ENCODE results near the gene SYNM.

Gene SYNM

GRCh38 chr15:99087405-99087943, 17.4 kb upstream of the SYNM start:
- no peak for DNase-seq (ENCODE audit: low read depth)
- H3K4me3 ChIP-seq (ENCODE audit: control insufficient read depth, low read depth, low read length) = no peak overlapping the region
- TF ChIP-seq CTCF (IDR thresholded peaks at IDR 0.05; ENCODE audit: control insufficient read depth, insufficient read depth, low read depth, low read length, missing control alignments) = no peak

GRCh38 chr15:99090011-99090699, 14.7 kb upstream of the SYNM start:
- no peak overlapping the region for H3K4me3 ChIP-seq (ENCODE audit: control insufficient read depth, low read depth, low read length)
- DNase-seq (ENCODE audit: low read depth) = no peak
- TF ChIP-seq CTCF (IDR thresholded peaks at IDR 0.05; ENCODE audit: control insufficient read depth, insufficient read depth, low read depth, low read length, missing control alignments) = no peak

DNA sequence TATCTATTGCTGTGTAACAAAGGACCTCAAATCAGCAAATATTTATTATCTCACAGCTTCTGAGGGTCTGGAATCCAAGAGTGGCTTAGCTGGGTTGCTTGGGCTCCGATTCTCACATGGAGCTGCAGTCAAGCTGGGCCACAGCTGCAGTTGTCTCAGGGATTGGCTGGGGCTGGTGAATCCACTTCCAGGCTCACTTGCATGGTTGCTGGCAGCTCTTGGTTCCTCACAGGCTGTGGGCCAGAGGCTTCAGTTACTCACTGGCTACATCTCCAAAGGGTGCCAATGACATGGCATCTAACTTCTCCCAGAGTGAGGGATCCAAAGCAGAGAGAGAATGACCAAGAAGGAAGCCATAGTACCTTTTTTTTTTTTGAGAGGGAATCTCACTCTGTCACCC, 13.9 kb upstream of the SYNM start:
- no peak for TF ChIP-seq CTCF (IDR thresholded peaks at IDR 0.05; ENCODE audit: control insufficient read depth, insufficient read depth, low read depth, low read length, missing control alignments)
- no peak overlapping the region for H3K4me3 ChIP-seq (ENCODE audit: control insufficient read depth, low read depth, low read length)
- no peak for DNase-seq (ENCODE audit: low read depth)

DNA sequence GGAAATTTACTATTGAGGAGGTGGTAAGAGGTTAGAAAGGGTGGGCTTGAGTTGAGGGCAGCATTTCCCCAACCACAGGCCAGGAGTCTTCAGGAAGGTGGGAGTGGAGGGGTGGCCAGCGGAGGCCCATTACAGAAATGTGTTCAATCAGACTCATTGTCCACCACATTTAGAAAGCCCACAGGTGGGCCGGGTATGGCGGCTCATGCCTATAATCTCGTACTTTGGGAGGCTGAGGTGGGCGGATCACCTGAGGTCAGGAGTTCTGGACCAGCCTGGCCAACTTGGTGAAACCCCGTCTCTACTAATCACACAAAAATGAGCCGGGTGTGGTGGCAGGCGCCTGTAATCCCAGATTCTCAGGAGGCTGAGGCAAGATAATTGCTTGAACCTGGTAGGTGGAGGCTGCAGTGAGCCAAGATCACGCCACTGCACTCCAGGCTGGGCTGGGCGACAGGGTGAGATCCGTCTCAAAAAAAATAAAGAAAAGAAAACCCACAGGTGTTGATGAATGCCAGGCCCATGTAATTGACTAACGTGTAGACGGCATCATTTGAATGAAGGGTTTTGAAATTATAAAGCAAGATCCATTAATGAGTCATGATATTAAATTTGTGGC, 12.2 kb upstream of the SYNM start:
- H3K4me3 ChIP-seq (ENCODE audit: control insufficient read depth, low read depth, low read length) = no peak overlapping the region
- no peak for TF ChIP-seq CTCF (IDR thresholded peaks at IDR 0.05; ENCODE audit: control insufficient read depth, insufficient read depth, low read depth, low read length, missing control alignments)
- DNase-seq (ENCODE audit: low read depth) = no peak

DNA sequence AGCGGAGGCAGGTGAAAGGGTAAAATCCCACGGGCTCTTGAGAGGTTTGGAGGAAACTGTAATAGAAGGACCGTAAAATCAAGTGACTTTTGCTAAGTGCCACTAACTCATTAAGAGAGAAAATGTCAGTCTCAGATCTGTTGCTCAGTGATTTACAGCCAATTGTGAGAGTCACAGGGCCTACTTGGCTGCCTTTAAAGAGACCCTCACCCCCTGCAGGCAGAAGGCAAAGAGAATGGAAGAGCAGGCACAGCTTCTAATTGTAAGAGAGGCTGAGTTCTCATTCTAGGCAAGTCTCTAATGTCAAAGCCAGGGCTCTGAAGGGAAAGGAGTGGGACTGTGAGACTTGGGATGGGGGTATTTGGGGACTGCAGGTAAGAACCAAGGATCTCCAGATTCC, 9.3 kb upstream of the SYNM start:
- no peak for DNase-seq (ENCODE audit: low read depth)
- no peak for TF ChIP-seq CTCF (IDR thresholded peaks at IDR 0.05; ENCODE audit: control insufficient read depth, insufficient read depth, low read depth, low read length, missing control alignments)
- no peak overlapping the region for H3K4me3 ChIP-seq (ENCODE audit: control insufficient read depth, low read depth, low read length)

GRCh38 chr15:99096173-99096893, 8.5 kb upstream of the SYNM start:
- no peak for TF ChIP-seq CTCF (IDR thresholded peaks at IDR 0.05; ENCODE audit: control insufficient read depth, insufficient read depth, low read depth, low read length, missing control alignments)
- DNase-seq (ENCODE audit: low read depth) = no peak
- H3K4me3 ChIP-seq (ENCODE audit: control insufficient read depth, low read depth, low read length) = no peak overlapping the region
